Astrocyte (in vitro differentiated cells and primary cell): ENCODE data around the gene ARID4B. TPM values are rescaled to one million over a fixed set of nuclear protein-coding genes. Genes with fewer than 3 reads are reported as not detected.

Source experiments
- DNase-seq: peaks from one replicate; pipeline ENCODE4 v3.0.0-alpha.2; 2010; ENCODE audit warnings: low read depth
- FAIRE-seq: peaks from 2 replicates; lab custom pipeline; 2011; peaks lifted over from hg19 to GRCh38; lab: Jason Lieb, UNC
- H2AFZ ChIP-seq: 2 replicates; pipeline ENCODE4 v1.6.0; 2012; ENCODE audit warnings: low read depth, low read length, inconsistent platforms
- H3K27ac ChIP-seq: 2 replicates; pipeline ENCODE4 v1.5.1; 2011; ENCODE audit warnings: low read depth, low read length, inconsistent platforms
- H3K27me3 ChIP-seq: 2 replicates; pipeline ENCODE4 v1.6.0; 2011; ENCODE audit warnings: low read length, inconsistent platforms; ENCODE audit not compliant: insufficient read depth
- H3K36me3 ChIP-seq: 2 replicates; pipeline ENCODE4 v1.5.1; 2011; ENCODE audit warnings: low read length, inconsistent platforms; ENCODE audit not compliant: insufficient read depth
- H3K4me1 ChIP-seq: 2 replicates; pipeline ENCODE4 v1.5.1; 2011; ENCODE audit warnings: low read length, inconsistent platforms; ENCODE audit not compliant: insufficient read depth
- H3K4me2 ChIP-seq: 2 replicates; pipeline ENCODE4 v1.6.0; 2012; ENCODE audit warnings: low read length, inconsistent platforms
- H3K4me3 ChIP-seq: 2 replicates; pipeline ENCODE4 v1.5.1; 2011; ENCODE audit warnings: low read depth, mild to moderate bottlenecking, low read length, inconsistent platforms; ENCODE audit not compliant: insufficient read depth
- H3K79me2 ChIP-seq: 2 replicates; pipeline ENCODE4 v1.6.0; 2012; ENCODE audit warnings: mild to moderate bottlenecking, low read length, inconsistent platforms; ENCODE audit not compliant: insufficient read depth
- H3K9ac ChIP-seq: 2 replicates; pipeline ENCODE4 v1.6.0; 2012; ENCODE audit warnings: mild to moderate bottlenecking, low read length, inconsistent platforms
- H3K9me3 ChIP-seq: 2 replicates; pipeline ENCODE4 v1.5.1; 2012; ENCODE audit warnings: low read depth, mild to moderate bottlenecking, low read length, inconsistent platforms; ENCODE audit not compliant: insufficient read depth
- H4K20me1 ChIP-seq: 2 replicates; pipeline ENCODE4 v1.6.0; 2012; ENCODE audit warnings: low read length, inconsistent platforms; ENCODE audit not compliant: insufficient read depth
- H3K27ac Mint-ChIP-seq: one replicate; pipeline ENCODE4 v1.8.0; 2021; ENCODE audit warnings: mild to moderate bottlenecking, mixed read lengths; ENCODE audit not compliant: unreplicated experiment
- H3K27me3 Mint-ChIP-seq: one replicate; pipeline ENCODE4 v1.8.0; 2021; ENCODE audit warnings: low read depth, mixed read lengths; ENCODE audit not compliant: unreplicated experiment
- H3K36me3 Mint-ChIP-seq: one replicate; pipeline ENCODE4 v1.8.0; 2021; ENCODE audit warnings: low read depth, mixed read lengths; ENCODE audit not compliant: unreplicated experiment
- H3K4me1 Mint-ChIP-seq: one replicate; pipeline ENCODE4 v1.8.0; 2021; ENCODE audit warnings: low read depth, mixed read lengths; ENCODE audit not compliant: unreplicated experiment
- H3K4me3 Mint-ChIP-seq: one replicate; pipeline ENCODE4 v1.8.0; 2021; ENCODE audit warnings: mild to moderate bottlenecking, moderate library complexity, mixed read lengths; ENCODE audit not compliant: unreplicated experiment
- H3K9me3 Mint-ChIP-seq: one replicate; pipeline ENCODE4 v1.8.0; 2021; ENCODE audit warnings: mild to moderate bottlenecking, mixed read lengths; ENCODE audit not compliant: unreplicated experiment
- CTCF ChIP-seq: IDR thresholded peaks from 2 replicates; pipeline ENCODE4 v1.5.1; 2011; ENCODE audit warnings: low read depth, mild to moderate bottlenecking, inconsistent platforms, low read length, moderate library complexity; ENCODE audit not compliant: insufficient read depth
- EZH2 ChIP-seq: IDR thresholded peaks from 2 replicates; pipeline ENCODE4 v1.6.1; 2012; ENCODE audit warnings: mild to moderate bottlenecking, low read length, inconsistent platforms; ENCODE audit not compliant: insufficient read depth
- total RNA-seq: library from RNA; stranded (reverse); gene quantifications from 2 replicates; pipeline ENCODE4 v1.2.1, GENCODE V29; 2021

Gene ARID4B
- total RNA-seq, 1 donor from 2014 or later, result 38.6 TPM

- H3K4me1 Mint-ChIP-seq, result no peaks in the 10 kb centered on the region
- H3K4me2 ChIP-seq, result no peak overlapping the region
- no peak for TF ChIP-seq EZH2
- no peak for TF ChIP-seq CTCF
- no peak overlapping the region for H2AFZ ChIP-seq
- no peak overlapping the region for H3K27ac Mint-ChIP-seq
- no peak for DNase-seq
- H3K9me3 ChIP-seq, result no peaks in the 10 kb centered on the region
- no peaks in the 10 kb centered on the region for H3K79me2 ChIP-seq
- no peaks in the 10 kb centered on the region for H3K9me3 Mint-ChIP-seq
- no peaks in the 10 kb centered on the region for H3K27me3 Mint-ChIP-seq
- H4K20me1 ChIP-seq, result no peaks in the 10 kb centered on the region
- H3K27me3 ChIP-seq, result no peaks in the 10 kb centered on the region
- H3K4me1 ChIP-seq, result no peaks in the 10 kb centered on the region
- H3K36me3 ChIP-seq, result no peaks in the 10 kb centered on the region
- H3K9ac ChIP-seq, result no peak overlapping the region
- H3K4me3 Mint-ChIP-seq, result no peak overlapping the region
- H3K27ac ChIP-seq, result no peak overlapping the region
- peaks cover 1% of the 10 kb centered on the region for H3K36me3 Mint-ChIP-seq
- FAIRE-seq, result no peak
- H3K4me3 ChIP-seq, result no peak overlapping the region
These were observed 23.5 kb upstream of the ARID4B start for GRCh38 chr1:235351441-235351840.

GRCh38 chr1:235343726-235344125, 15.7 kb upstream of the ARID4B start:
- H3K27me3 Mint-ChIP-seq, result no peaks in the 10 kb centered on the region
- H3K36me3 Mint-ChIP-seq, result peaks cover 7% of the 10 kb centered on the region
- FAIRE-seq, result no peak

More at GRCh38 chr1:235343726-235344125, 15.7 kb upstream of the ARID4B start:
- H3K4me2 ChIP-seq, result no peak overlapping the region
- no peak for DNase-seq
- H3K4me1 Mint-ChIP-seq, result no peaks in the 10 kb centered on the region
- TF ChIP-seq EZH2, result no peak
- TF ChIP-seq CTCF, result no peak
- no peaks in the 10 kb centered on the region for H3K9me3 Mint-ChIP-seq
- H3K27me3 ChIP-seq, result no peaks in the 10 kb centered on the region
- H2AFZ ChIP-seq, result no peak overlapping the region
- H3K27ac Mint-ChIP-seq, result no peak overlapping the region
- H3K9ac ChIP-seq, result no peak overlapping the region
- H3K4me3 Mint-ChIP-seq, result no peak overlapping the region
- H3K4me3 ChIP-seq, result no peak overlapping the region
- no peaks in the 10 kb centered on the region for H4K20me1 ChIP-seq
- H3K79me2 ChIP-seq, result no peaks in the 10 kb centered on the region
- H3K9me3 ChIP-seq, result no peaks in the 10 kb centered on the region
- H3K27ac ChIP-seq, result no peak overlapping the region
- H3K36me3 ChIP-seq, result peaks cover 11% of the 10 kb centered on the region
- no peaks in the 10 kb centered on the region for H3K4me1 ChIP-seq
